ENCODE results near the gene DAPK2.

DNA sequence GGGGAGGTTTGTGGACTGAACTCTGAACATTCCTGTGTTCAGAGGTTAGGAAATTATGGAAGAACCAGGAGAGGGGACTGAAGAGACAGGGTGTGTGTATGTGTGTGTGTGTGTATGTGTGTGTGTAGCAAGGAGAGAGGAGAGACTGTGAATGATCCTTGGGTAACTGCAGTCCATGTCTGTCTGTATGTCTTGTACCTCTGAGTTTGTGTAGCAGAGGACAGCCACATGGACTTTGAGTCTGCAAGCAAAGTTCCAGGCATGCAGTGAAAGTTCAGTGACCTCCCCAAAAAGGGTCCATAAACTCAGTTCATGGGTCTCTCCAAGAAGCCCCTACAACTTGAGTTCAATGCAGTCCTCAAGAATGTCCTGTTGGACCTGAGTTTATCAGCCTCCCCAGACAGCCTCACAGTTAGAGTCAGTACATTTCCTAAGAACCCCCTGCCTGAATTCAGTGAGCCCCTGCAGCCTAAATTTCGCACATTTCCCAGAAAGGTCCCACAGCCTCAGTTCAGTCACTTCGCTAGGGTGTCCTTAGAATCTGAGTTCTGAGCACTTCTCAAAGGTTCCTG lies 184.3 kb downstream of the DAPK2 start:
- TF ChIP-seq, protein P1, sequence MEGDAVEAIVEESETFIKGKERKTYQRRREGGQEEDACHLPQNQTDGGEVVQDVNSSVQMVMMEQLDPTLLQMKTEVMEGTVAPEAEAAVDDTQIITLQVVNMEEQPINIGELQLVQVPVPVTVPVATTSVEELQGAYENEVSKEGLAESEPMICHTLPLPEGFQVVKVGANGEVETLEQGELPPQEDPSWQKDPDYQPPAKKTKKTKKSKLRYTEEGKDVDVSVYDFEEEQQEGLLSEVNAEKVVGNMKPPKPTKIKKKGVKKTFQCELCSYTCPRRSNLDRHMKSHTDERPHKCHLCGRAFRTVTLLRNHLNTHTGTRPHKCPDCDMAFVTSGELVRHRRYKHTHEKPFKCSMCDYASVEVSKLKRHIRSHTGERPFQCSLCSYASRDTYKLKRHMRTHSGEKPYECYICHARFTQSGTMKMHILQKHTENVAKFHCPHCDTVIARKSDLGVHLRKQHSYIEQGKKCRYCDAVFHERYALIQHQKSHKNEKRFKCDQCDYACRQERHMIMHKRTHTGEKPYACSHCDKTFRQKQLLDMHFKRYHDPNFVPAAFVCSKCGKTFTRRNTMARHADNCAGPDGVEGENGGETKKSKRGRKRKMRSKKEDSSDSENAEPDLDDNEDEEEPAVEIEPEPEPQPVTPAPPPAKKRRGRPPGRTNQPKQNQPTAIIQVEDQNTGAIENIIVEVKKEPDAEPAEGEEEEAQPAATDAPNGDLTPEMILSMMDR (conservative IDR thresholded peaks at IDR 0.05; ENCODE audit: low read length), result no peak
- no peak for TF ChIP-seq EZH2phosphoT487 (IDR thresholded peaks at IDR 0.05; ENCODE audit: borderline replicate concordance)

Measured in Loucy (cell line).